WTC11 (cell line): ENCODE measurements around the gene IDH3A. TPM values are rescaled to one million over a fixed set of nuclear protein-coding genes. Genes with fewer than 3 reads are reported as not detected.
A peak's percentile ranks its signal among the peaks of the same experiment; 100 is the strongest.

ENCODE experiments used
- ATAC-seq: fragments of 200-7000 bp; cut with Tn5 transposase; 2 replicates; pipeline ENCODE4 v1.10.0; 2021; ENCODE audit warnings: mild to moderate bottlenecking, moderate library complexity
- CTCF ChIA-PET: fragments of 300-600 bp; sonication (Branson Sonifier 250); formaldehyde crosslinking; loops from one replicate; lab custom pipeline; 2021; ENCODE audit warnings: antibody characterized with exemption; lab: Charles Lee
- POLR2A ChIA-PET: fragments of 350-600 bp; sonication (Branson Sonifier 250); formaldehyde crosslinking; loops from one replicate; lab custom pipeline; 2021; ENCODE audit warnings: antibody characterized with exemption; lab: Charles Lee
- DNase-seq: peaks from one replicate; pipeline ENCODE4 v3.0.0; 2021; ENCODE audit warnings: low spot score
- H3K27ac Mint-ChIP-seq: 2 replicates; pipeline ENCODE4 v1.8.0; 2021; ENCODE audit warnings: mixed read lengths
- H3K27me3 Mint-ChIP-seq: 2 replicates; pipeline ENCODE4 v1.8.0; 2021; ENCODE audit warnings: low read depth, mild to moderate bottlenecking, moderate library complexity, mixed read lengths
- H3K36me3 Mint-ChIP-seq: 2 replicates; pipeline ENCODE4 v1.8.0; 2021; ENCODE audit warnings: mixed read lengths
- H3K4me1 Mint-ChIP-seq: 2 replicates; pipeline ENCODE4 v1.8.0; 2022; ENCODE audit warnings: mixed read lengths
- H3K4me3 Mint-ChIP-seq: 2 replicates; pipeline ENCODE4 v1.8.0; 2021; ENCODE audit warnings: mild to moderate bottlenecking, moderate library complexity, mixed read lengths
- H3K9me3 Mint-ChIP-seq: 2 replicates; pipeline ENCODE4 v1.8.0; 2021; ENCODE audit warnings: mixed read lengths
- AR ChIP-seq: fragments of 250-450 bp; sonication (Bioruptor Pico); IDR thresholded peaks from 2 replicates; pipeline ENCODE4 v1.9.0; 2021; ENCODE audit warnings: mild to moderate bottlenecking
- ATF1 ChIP-seq: sonication (generic); formaldehyde crosslinking; IDR thresholded peaks from 2 replicates; pipeline ENCODE4 v1.8.1; 2023; ENCODE audit warnings: mild to moderate bottlenecking, moderate library complexity, missing genetic modification reagents
- CDX4 ChIP-seq: fragments of 250-450 bp; sonication (Bioruptor Pico); IDR thresholded peaks from 2 replicates; pipeline ENCODE4 v1.9.0; 2021; ENCODE audit warnings: moderate library complexity, mild to moderate bottlenecking, inconsistent platforms, borderline replicate concordance
- CREB1 ChIP-seq: sonication (generic); formaldehyde crosslinking; IDR thresholded peaks from 2 replicates; pipeline ENCODE4 v1.8.0; 2023; ENCODE audit warnings: mild to moderate bottlenecking, missing genetic modification reagents
- FOXP4 ChIP-seq: sonication (generic); formaldehyde crosslinking; IDR thresholded peaks from 2 replicates; pipeline ENCODE4 v1.8.0; 2022; ENCODE audit warnings: mild to moderate bottlenecking, missing genetic modification reagents
- NR1H2 ChIP-seq: sonication (generic); formaldehyde crosslinking; IDR thresholded peaks from 2 replicates; pipeline ENCODE4 v1.9.0; 2021; ENCODE audit warnings: mild to moderate bottlenecking, moderate library complexity, missing genetic modification reagents
- NR2C2 ChIP-seq: sonication (generic); formaldehyde crosslinking; IDR thresholded peaks from 2 replicates; pipeline ENCODE4 v1.8.0; 2022; ENCODE audit warnings: mild to moderate bottlenecking, missing genetic modification reagents
- STAT6 ChIP-seq: sonication (generic); formaldehyde crosslinking; conservative IDR thresholded peaks from 2 replicates; pipeline ENCODE4 v1.8.1; 2023; ENCODE audit warnings: mild to moderate bottlenecking, low read depth, missing genetic modification reagents, moderate library complexity
- TCF7 ChIP-seq: sonication (generic); formaldehyde crosslinking; IDR thresholded peaks from 2 replicates; pipeline ENCODE4 v1.8.0; 2022; ENCODE audit warnings: mild to moderate bottlenecking, low read depth, missing genetic modification reagents, moderate library complexity
- ZNF396 ChIP-seq: fragments of 250-450 bp; sonication (Bioruptor Pico); IDR thresholded peaks from 2 replicates; pipeline ENCODE4 v1.8.0; 2021; ENCODE audit warnings: mild to moderate bottlenecking, moderate library complexity, borderline replicate concordance
- ZNF425 ChIP-seq: fragments of 250-450 bp; sonication (Bioruptor Pico); conservative IDR thresholded peaks from 2 replicates; pipeline ENCODE4 v1.9.0; 2021; ENCODE audit warnings: mild to moderate bottlenecking
- ZNF532 ChIP-seq: fragments of 250-450 bp; sonication (Bioruptor Pico); IDR thresholded peaks from 2 replicates; pipeline ENCODE4 v1.9.0; 2021; ENCODE audit warnings: mild to moderate bottlenecking, borderline replicate concordance
- ZSCAN18 ChIP-seq: fragments of 250-450 bp; sonication (Bioruptor Pico); IDR thresholded peaks from 2 replicates; pipeline ENCODE4 v2.1.2; 2022; ENCODE audit warnings: mild to moderate bottlenecking, moderate library complexity
- total RNA-seq: library from RNA; stranded (reverse); gene quantifications from 3 replicates; pipeline ENCODE4 v1.2.3, GENCODE V29; 2021

The IDH3A gene
- total RNA-seq, 1 experiment from 2014 or later = 56.6 TPM

- DNase-seq (no peak), ATAC-seq (no peak)
- no peak overlapping the region for H3K27ac Mint-ChIP-seq
- no peaks in the 10 kb centered on the region for H3K4me1 Mint-ChIP-seq
- no peak overlapping the region for H3K4me3 Mint-ChIP-seq
- POLR2A ChIA-PET = no interaction called here
- CTCF ChIA-PET = interaction anchor here (0.5 to 1.8 kb wide), 4 partner anchors 14 to 367 kb away, joined by 3 to 6 read pairs (median 4); no protein-coding TSS in a partner anchor
- peaks cover 6% of the 10 kb centered on the region; the same call in 1 of the 2 replicates for H3K36me3 Mint-ChIP-seq
- no peaks in the 10 kb centered on the region; the same call in 1 of the 2 replicates for H3K27me3 Mint-ChIP-seq
- no peaks in the 10 kb centered on the region for H3K9me3 Mint-ChIP-seq
- TF ChIP-seq CDX4 (CRISPR knock-in tag) (no peak), TCF7 (no peak), ATF1 (CRISPR knock-in tag) (no peak)
Measured at GRCh38 chr15:78101423-78102105, 47.6 kb upstream of the IDH3A start.

- ATAC-seq (no peak), DNase-seq (no peak)
- Mint-ChIP-seq H3K4me1 (no peaks in the 10 kb centered on the region), H3K9me3 (no peaks in the 10 kb centered on the region), H3K36me3 (peaks cover 9% of the 10 kb centered on the region; the same call in 1 of the 2 replicates), H3K27ac (no peak overlapping the region), H3K4me3 (no peak overlapping the region), H3K27me3 (no peaks in the 10 kb centered on the region; the same call in 1 of the 2 replicates)
- TF ChIP-seq FOXP4 (no peak), STAT6 (CRISPR knock-in tag) (no peak), ZSCAN18 (CRISPR knock-in tag) (no peak), NR2C2 (CRISPR knock-in tag) (no peak)
- CTCF ChIA-PET = interaction anchor here (0.5 to 1.8 kb wide), 2 partner anchors 78 to 366 kb away, joined by 4 to 6 read pairs; no protein-coding TSS in a partner anchor
- POLR2A ChIA-PET = no interaction called here
Measured at GRCh38 chr15:78102211-78102610, 47.0 kb upstream of the IDH3A start.

GRCh38 chr15:78102741-78103140 is 46.4 kb upstream of the IDH3A start:
- ATAC-seq = peak; percentile 21; the same call in 1 of the 2 replicates
- Mint-ChIP-seq H3K9me3 (no peaks in the 10 kb centered on the region), H3K27ac (no peak overlapping the region), H3K4me1 (no peaks in the 10 kb centered on the region), H3K36me3 (peaks cover 9% of the 10 kb centered on the region; the same call in 1 of the 2 replicates), H3K4me3 (no peak overlapping the region), H3K27me3 (no peaks in the 10 kb centered on the region; the same call in 1 of the 2 replicates)
- POLR2A ChIA-PET = no interaction called here
- no peak for DNase-seq
- CTCF ChIA-PET = interaction anchor here (1.4 kb wide), 1 partner anchor 143 kb away, joined by 4 read pairs; no protein-coding TSS in a partner anchor
- TF ChIP-seq ZNF425 (no peak), CREB1 (no peak), AR (CRISPR knock-in tag) (no peak), NR1H2 (CRISPR knock-in tag) (no peak), ZNF532 (CRISPR knock-in tag) (no peak), ZNF396 (CRISPR knock-in tag) (no peak)
